ENCODE results near the gene LMNB1. TPM values are rescaled to one million over a fixed set of nuclear protein-coding genes. Genes with fewer than 3 reads are reported as not detected.
"Not testable (repeated sequence)": the region's sequence is repeated elsewhere in the genome, so short reads cannot be mapped to it uniquely, and the experiment has no call there.

Gene LMNB1
- total and polyA plus RNA-seq, 2 experiments from 2014 or later, result 20.1 to 269 TPM

DNA sequence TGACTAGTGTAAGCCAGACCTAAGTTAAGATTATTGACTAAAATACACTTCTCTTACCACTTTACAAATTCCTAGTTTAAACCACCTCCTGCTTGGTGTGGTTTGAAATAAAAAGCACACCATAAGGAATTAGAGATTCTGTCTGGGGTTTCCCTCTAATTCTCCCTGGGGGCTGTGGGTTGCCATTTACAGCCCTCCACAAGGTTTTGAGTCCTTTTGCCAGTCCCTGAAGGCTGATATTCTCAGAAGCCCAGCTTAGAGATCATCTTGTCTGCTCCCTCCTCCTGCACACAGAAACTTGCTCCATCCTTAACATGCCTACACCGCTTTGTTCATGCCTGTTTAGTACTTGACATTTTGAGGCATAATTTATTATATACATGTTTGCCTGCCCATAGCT is 7.2 kb upstream of the LMNB1 start (continued):
- no peak for TF ChIP-seq ZNF462 (CRISPR knock-in tag; IDR thresholded peaks at IDR 0.05)
- no peak for TF ChIP-seq CREB1 (CRISPR knock-in tag; IDR thresholded peaks at IDR 0.05; ENCODE audit: low read depth)
- TF ChIP-seq STAT1 (IDR thresholded peaks at IDR 0.05; ENCODE audit: unreplicated experiment), result no peak
- no peak for TF ChIP-seq NANOG (IDR thresholded peaks at IDR 0.05; ENCODE audit: borderline replicate concordance)
- no peak for TF ChIP-seq CTCF (conservative IDR thresholded peaks at IDR 0.05; ENCODE audit: low read depth in 2 of 2)
- TF ChIP-seq POLR2AphosphoS5 (IDR thresholded peaks at IDR 0.05; ENCODE audit: low read depth), result no peak
- no peak for TF ChIP-seq EZH2 (IDR thresholded peaks at IDR 0.05; ENCODE audit: low read depth, unreplicated experiment)

GRCh38 chr5:126773536-126773935 is 3.4 kb upstream of the LMNB1 start:
- H3K4me3 Mint-ChIP-seq; H2AFZ ChIP-seq; H3K9me3 Mint-ChIP-seq; H4K20me1 ChIP-seq (replicated peaks; ENCODE audit: insufficient read depth); H3K27me3 ChIP-seq (ENCODE audit: insufficient read depth); H3K4me3 ChIP-seq; ATAC-seq; H3K4me1 ChIP-seq (ENCODE audit: insufficient read depth); DNase-seq (ENCODE audit: low spot score); H3K27ac ChIP-seq (ENCODE audit: low read depth); H3K27ac Mint-ChIP-seq; H3K9me2 ChIP-seq (ENCODE audit: insufficient read depth); H3K4me2 ChIP-seq; H3K36me3 ChIP-seq (ENCODE audit: insufficient read depth); H3K4me1 Mint-ChIP-seq: not testable (repeated sequence)
- Mint-ChIP-seq H3K27me3 (ENCODE audit: insufficient read depth, low read depth, poor library complexity) (peaks cover 13% of the 10 kb centered on the region), H3K36me3 (ENCODE audit: low read depth) (peaks cover 12% of the 10 kb centered on the region)
- Histone ChIP-seq H3F3A (replicated peaks; ENCODE audit: low read depth) (peaks cover 12% of the 10 kb centered on the region), H3K79me2 (replicated peaks; ENCODE audit: insufficient read depth) (peaks cover 13% of the 10 kb centered on the region)

GRCh38 chr5:126774595-126774994 is 2.3 kb upstream of the LMNB1 start:
- H3K36me3 Mint-ChIP-seq (ENCODE audit: low read depth), result peaks cover 22% of the 10 kb centered on the region
- Histone ChIP-seq H3K4me1 (ENCODE audit: insufficient read depth) (peaks cover 14% of the 10 kb centered on the region), H3K79me2 (replicated peaks; ENCODE audit: insufficient read depth) (peaks cover 24% of the 10 kb centered on the region), H3F3A (replicated peaks; ENCODE audit: low read depth) (peaks cover 15% of the 10 kb centered on the region)
- H4K20me1 ChIP-seq (replicated peaks; ENCODE audit: insufficient read depth); ATAC-seq; H2AFZ ChIP-seq; H3K27ac Mint-ChIP-seq; H3K9me3 Mint-ChIP-seq; H3K36me3 ChIP-seq (ENCODE audit: insufficient read depth); H3K4me3 ChIP-seq; H3K27ac ChIP-seq (ENCODE audit: low read depth); H3K9me2 ChIP-seq (ENCODE audit: insufficient read depth); DNase-seq (ENCODE audit: low spot score); H3K4me3 Mint-ChIP-seq; H3K27me3 ChIP-seq (ENCODE audit: insufficient read depth); H3K4me2 ChIP-seq: not testable (repeated sequence)
- peaks cover 19% of the 10 kb centered on the region for H3K27me3 Mint-ChIP-seq (ENCODE audit: insufficient read depth, low read depth, poor library complexity)
- H3K4me1 Mint-ChIP-seq, result peaks cover 12% of the 10 kb centered on the region

Measured in GM23338 (cell line).